H1 (cell line): ENCODE measurements around the gene MYOCD. TPM values are rescaled to one million over a fixed set of nuclear protein-coding genes. Genes with fewer than 3 reads are reported as not detected.

Experiments
- CTCF ChIA-PET: fragments of 300-600 bp; sonication (Branson Sonifier 250); formaldehyde crosslinking; loops from one replicate; lab custom pipeline; 2021; ENCODE audit not compliant: partially characterized antibody; lab: Charles Lee
- POLR2A ChIA-PET: fragments of 300-600 bp; sonication (Branson Sonifier 250); formaldehyde crosslinking; loops from one replicate; lab custom pipeline; 2021; ENCODE audit warnings: inconsistent platforms; ENCODE audit not compliant: partially characterized antibody; lab: Charles Lee
- DNase-seq, 2 experiments: peaks; one replicate each; pipeline versions ENCODE4 v3.0.0 to v3.0.0-alpha.2; 2010 to 2022; ENCODE audit warnings: low spot score in 2 of 2, low read depth in 1 of 2, mixed read lengths in 1 of 2
- FAIRE-seq: peaks from 2 replicates; lab custom pipeline; 2011; peaks lifted over from hg19 to GRCh38; lab: Jason Lieb, UNC
- H2AFZ ChIP-seq: 2 replicates; pipeline ENCODE4 v1.8.1; 2012; ENCODE audit warnings: low read length, inconsistent platforms
- H2AK5ac ChIP-seq: 2 replicates; pipeline ENCODE4 v1.6.1; 2013; ENCODE audit warnings: low read depth, low read length
- H2BK120ac ChIP-seq: replicated peaks from 2 replicates; pipeline ENCODE3; 2013; ENCODE audit warnings: low read depth, low read length, inconsistent platforms
- H2BK12ac ChIP-seq: 2 replicates; pipeline ENCODE4 v1.6.1; 2013; ENCODE audit warnings: low read depth, low read length
- H2BK15ac ChIP-seq: 2 replicates; pipeline ENCODE4 v1.6.1; 2013; ENCODE audit warnings: low read length
- H2BK20ac ChIP-seq: 2 replicates; pipeline ENCODE4 v1.6.1; 2013; ENCODE audit warnings: low read length
- H2BK5ac ChIP-seq: 2 replicates; pipeline ENCODE4 v1.6.1; 2013; ENCODE audit warnings: low read depth, low read length
- H3K14ac ChIP-seq: 2 replicates; pipeline ENCODE4 v1.6.1; 2013; ENCODE audit warnings: inconsistent platforms; ENCODE audit not compliant: insufficient read length
- H3K18ac ChIP-seq: 2 replicates; pipeline ENCODE4 v1.6.1; 2013; ENCODE audit warnings: low read length; ENCODE audit errors: extremely low read depth
- H3K23ac ChIP-seq: 2 replicates; pipeline ENCODE4 v1.6.1; 2013; ENCODE audit warnings: inconsistent platforms; ENCODE audit not compliant: insufficient read length
- H3K23me2 ChIP-seq: 2 replicates; pipeline ENCODE4 v1.6.1; 2013; ENCODE audit warnings: low read depth, low read length
- H3K27ac ChIP-seq: 2 replicates; pipeline ENCODE4 v1.6.1; 2011; ENCODE audit warnings: low read depth, low read length, inconsistent platforms
- H3K27me3 ChIP-seq, 4 experiments: replicated peaks in 1 of 4; 1 replicate in 1 of 4; 2 replicates in 3 of 4; pipeline versions ENCODE4 v1.6.1 to v1.8.1; 2011 to 2013; ENCODE audit warnings: low read length in 3 of 4, mild to moderate bottlenecking in 3 of 4, inconsistent platforms in 2 of 4, mixed read lengths in 2 of 4, moderate library complexity in 1 of 4; ENCODE audit not compliant: control insufficient read depth in 3 of 4, insufficient read depth in 3 of 4; ENCODE audit errors: extremely low read depth in 1 of 4
- H3K36me3 ChIP-seq, 4 experiments: 2 replicates each; pipeline versions ENCODE4 v1.6.1 to v1.8.1; 2011 to 2013; ENCODE audit warnings: mild to moderate bottlenecking in 4 of 4, low read length in 3 of 4, moderate library complexity in 2 of 4, control low read depth in 1 of 4, inconsistent platforms in 1 of 4; ENCODE audit not compliant: insufficient read depth in 4 of 4, control insufficient read depth in 2 of 4
- H3K4ac ChIP-seq: replicated peaks from 2 replicates; pipeline ENCODE3; 2013; ENCODE audit warnings: low read length, low read depth, mixed read lengths, inconsistent platforms; ENCODE audit not compliant: insufficient read length
- H3K4me1 ChIP-seq, 4 experiments: replicated peaks in 1 of 4; 1 replicate in 1 of 4; 2 replicates in 3 of 4; pipeline versions ENCODE4 v1.6.1 to v1.8.1; 2011 to 2013; ENCODE audit warnings: low read length in 3 of 4, inconsistent platforms in 2 of 4, mixed read lengths in 1 of 4; ENCODE audit not compliant: insufficient read depth in 4 of 4, control insufficient read depth in 3 of 4
- H3K4me2 ChIP-seq, 2 experiments: 2 replicates each; pipeline versions ENCODE4 v1.6.1 to v1.8.1; 2011 to 2013; ENCODE audit warnings: low read depth in 2 of 2, low read length in 2 of 2, control low read depth in 1 of 2, inconsistent platforms in 1 of 2, mild to moderate bottlenecking in 1 of 2; ENCODE audit not compliant: insufficient read depth in 1 of 2
- H3K4me3 ChIP-seq, 4 experiments: fragments of 200-600, 300-600 bp in 1 of 4; sonication (generic), shearing (Covaris generic), sonication (Bioruptor Twin) in 1 of 4; 2 replicates each; pipeline versions ENCODE4 v1.5.1 to v1.8.1; 2011 to 2016; ENCODE audit warnings: low read length in 4 of 4, low read depth in 3 of 4, control low read depth in 2 of 4, inconsistent platforms in 2 of 4, mild to moderate bottlenecking in 2 of 4, mixed read lengths in 1 of 4, moderate library complexity in 1 of 4; ENCODE audit not compliant: insufficient read depth in 2 of 4; ENCODE audit errors: extremely low read depth in 1 of 4
- H3K56ac ChIP-seq: replicated peaks from 2 replicates; pipeline ENCODE3; 2013; ENCODE audit warnings: low read depth, mild to moderate bottlenecking, mixed read lengths, low read length, inconsistent platforms; ENCODE audit not compliant: insufficient read length
- H3K79me1 ChIP-seq: 2 replicates; pipeline ENCODE4 v1.6.1; 2013; ENCODE audit warnings: low read depth, low read length, control low read depth
- H3K79me2 ChIP-seq, 2 experiments: 2 replicates each; pipeline versions ENCODE4 v1.6.1 to v1.8.1; 2012 to 2013; ENCODE audit warnings: low read length in 2 of 2, mild to moderate bottlenecking in 2 of 2, inconsistent platforms in 1 of 2; ENCODE audit not compliant: insufficient read depth in 2 of 2, control insufficient read depth in 1 of 2
- H3K9ac ChIP-seq, 4 experiments: replicated peaks in 1 of 4; 1 replicate in 1 of 4; 2 replicates in 3 of 4; pipeline versions ENCODE4 v1.6.1 to v1.8.1; 2011 to 2013; ENCODE audit warnings: low read depth in 3 of 4, low read length in 3 of 4, control low read depth in 2 of 4, mild to moderate bottlenecking in 2 of 4, moderate library complexity in 2 of 4, inconsistent platforms in 1 of 4; ENCODE audit errors: extremely low read depth in 1 of 4
- H3K9me3 ChIP-seq, 2 experiments: 2 replicates each; pipeline versions ENCODE4 v1.6.1 to v1.8.1; 2012 to 2013; ENCODE audit warnings: mild to moderate bottlenecking in 2 of 2, moderate library complexity in 2 of 2, control low read depth in 1 of 2, inconsistent platforms in 1 of 2, low read depth in 1 of 2, low read length in 1 of 2, mixed read lengths in 1 of 2; ENCODE audit not compliant: insufficient read depth in 2 of 2
- H4K20me1 ChIP-seq, 2 experiments: replicated peaks in 1 of 2; 2 replicates each; pipeline versions ENCODE3 to v1.8.1; 2011 to 2013; ENCODE audit warnings: inconsistent platforms in 2 of 2, low read length in 2 of 2, mild to moderate bottlenecking in 1 of 2; ENCODE audit not compliant: insufficient read depth in 2 of 2, control insufficient read depth in 1 of 2
- H4K5ac ChIP-seq: 2 replicates; pipeline ENCODE4 v1.6.1; 2013; ENCODE audit warnings: low read length, low read depth, mixed read lengths, inconsistent platforms; ENCODE audit not compliant: insufficient read length
- H4K8ac ChIP-seq: 2 replicates; pipeline ENCODE4 v1.8.0; 2013; ENCODE audit warnings: mild to moderate bottlenecking, moderate library complexity, low read length, inconsistent platforms; ENCODE audit not compliant: insufficient read depth; ENCODE audit errors: extremely low read depth
- H4K91ac ChIP-seq: replicated peaks from 2 replicates; pipeline ENCODE3; 2013; ENCODE audit warnings: low read length, mixed read lengths, inconsistent platforms; ENCODE audit not compliant: insufficient read length
- CBX8 ChIP-seq: fragments of 300-800, 300-1000 bp; sonication (generic); IDR thresholded peaks from 2 replicates; pipeline ENCODE4 v1.7.1; 2016; ENCODE audit warnings: low read depth, low read length, borderline replicate concordance
- RFX5 ChIP-seq: IDR thresholded peaks from 2 replicates; pipeline ENCODE4 v1.6.1; 2011; ENCODE audit warnings: low read depth, low read length, improper control_type of control experiment, borderline replicate concordance
- TAF1 ChIP-seq: IDR thresholded peaks from 2 replicates; pipeline ENCODE4 v1.6.1; 2011; ENCODE audit warnings: mild to moderate bottlenecking, low read depth, low read length
- TEAD4 ChIP-seq: IDR thresholded peaks from 2 replicates; pipeline ENCODE4 v1.6.1; 2012; ENCODE audit warnings: low read depth, low read length, inconsistent platforms, mixed read lengths
- WGBS, 2 experiments: shearing (Covaris generic) in 1 of 2; methylation state at CpG; one replicate each; pipeline versions ENCODE4 v1.1.6 to v1.1.7; 2013 to 2015; ENCODE audit warnings: low lambda C conversion rate in 2 of 2, mixed read lengths in 2 of 2, inconsistent platforms in 1 of 2, low coverage in 1 of 2, missing lambda C conversion rate in 1 of 2; ENCODE audit not compliant: insufficient replicate concordance in 2 of 2, insufficient coverage in 1 of 2, insufficient read length in 1 of 2; ENCODE audit errors: extremely low coverage in 1 of 2, missing lambda C conversion rate in 1 of 2; 5-methylcytosine and 5-hydroxymethylcytosine counted together
- polyA plus RNA-seq, 7 experiments: library from polyadenylated mRNA; depleted of rRNA in 3 of 7; stranded (reverse) in 5 of 7; unstranded in 2 of 7; fragments of >200 nt in 5 of 7; fragments of 200-250 nt in 2 of 7; gene quantifications; 1 replicate in 5 of 7; 2 replicates in 1 of 7; 4 replicates in 1 of 7; pipeline versions ENCODE4 v1.2.1 to v1.2.3, GENCODE V29; 2011 to 2013; ENCODE audit warnings: missing spikeins in 2 of 7, mixed read lengths in 2 of 7
- total RNA-seq: library from RNA; stranded (reverse); fragmentation: NEBNext Ultra II Directional; extraction: Animal tissue kit (Norgen Biotek cat#: 25700); gene quantifications from 2 replicates; pipeline ENCODE4 v1.2.1, GENCODE V29; 2021
- TF ChIP-seq, protein P1 (sequence below): IDR thresholded peaks from 2 replicates; pipeline ENCODE4 v1.6.1; 2011; ENCODE audit warnings: low read depth, mild to moderate bottlenecking, low read length; ENCODE audit not compliant: insufficient read depth
- TF ChIP-seq, protein P2 (sequence below), 3 experiments: IDR thresholded peaks; 1 replicate in 2 of 3; 2 replicates in 1 of 3; pipeline versions ENCODE4 v1.5.1 to v1.6.1; 2011; ENCODE audit warnings: low read length in 3 of 3, mild to moderate bottlenecking in 3 of 3, inconsistent platforms in 2 of 3, low read depth in 1 of 3, moderate library complexity in 1 of 3; ENCODE audit not compliant: insufficient read depth in 1 of 3; ENCODE audit errors: control extremely low read depth in 1 of 3

The MYOCD gene
- total and polyA plus RNA-seq, 2 of the 8 experiments (the other 6 are each of a cell fraction or from before 2014, with no cell fraction given) = 0.30 to 4.9 TPM

DNA sequence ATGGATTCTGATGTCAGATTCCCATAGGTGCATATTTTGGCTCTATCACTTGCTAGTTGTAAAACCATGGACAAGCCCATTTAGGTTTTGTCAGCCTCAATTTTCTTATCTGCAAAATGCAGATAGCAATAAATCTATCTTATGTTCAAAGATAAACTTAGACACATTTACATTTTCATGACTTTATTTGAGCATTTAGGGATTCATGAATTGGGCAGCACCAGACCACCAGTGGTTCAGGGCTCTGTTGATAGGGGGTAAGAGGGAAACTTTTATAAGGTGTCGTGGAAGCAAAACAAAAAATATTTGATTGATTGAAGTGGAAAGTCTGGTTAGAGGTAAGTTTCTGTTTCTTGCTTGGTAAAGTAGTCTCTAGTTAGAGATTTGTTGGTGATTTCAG, 140.9 kb downstream of the MYOCD start:
- Histone ChIP-seq H2AFZ (no peak overlapping the region), H3K4me2 (no peak overlapping the region), H2BK12ac (no peak overlapping the region), H3K56ac (no peak overlapping the region), H4K91ac (no peak overlapping the region), H3K27me3 (no peaks in the 10 kb centered on the region), H3K18ac (no peak overlapping the region), H2BK20ac (no peak overlapping the region), H3K14ac (no peak overlapping the region), H3K4me1 (no peaks in the 10 kb centered on the region), H2AK5ac (no peak overlapping the region), H3K23me2 (no peaks in the 10 kb centered on the region), H4K5ac (no peak overlapping the region), H4K20me1 (peaks cover 0 to 4% of the 10 kb centered on the region in 2 experiments), H3K79me1 (peaks cover 4% of the 10 kb centered on the region), H2BK120ac (no peak overlapping the region), H3K36me3 (no peaks in the 10 kb centered on the region; a peak in 1 of 8 replicates), H2BK5ac (no peak overlapping the region), H3K4ac (no peak overlapping the region), H3K4me3 (no peak overlapping the region), H3K27ac (no peak overlapping the region), H3K23ac (no peak overlapping the region), H4K8ac (no peak overlapping the region), H3K9me3 (peaks cover 20 to 22% of the 10 kb centered on the region in 2 experiments), H3K9ac (no peak overlapping the region), H3K79me2 (peaks cover 0 to 57% of the 10 kb centered on the region in 2 experiments; a peak in 2 of 4 replicates), H2BK15ac (no peak overlapping the region)
- ChIA-PET POLR2A (no interaction called here), CTCF (no interaction called here)
- 83% methylated on average over 1 of the region's 1 CpG; no CpG with 5 or more reads in 1 of the 2 experiments for WGBS, 2 experiments
- FAIRE-seq (no peak), DNase-seq (no peak)
- TF ChIP-seq CBX8 (no peak), TEAD4 (no peak), RFX5 (no peak), TAF1 (no peak)
- TF ChIP-seq, protein P1, sequence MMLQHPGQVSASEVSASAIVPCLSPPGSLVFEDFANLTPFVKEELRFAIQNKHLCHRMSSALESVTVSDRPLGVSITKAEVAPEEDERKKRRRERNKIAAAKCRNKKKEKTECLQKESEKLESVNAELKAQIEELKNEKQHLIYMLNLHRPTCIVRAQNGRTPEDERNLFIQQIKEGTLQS = no peak
- TF ChIP-seq, protein P2, sequence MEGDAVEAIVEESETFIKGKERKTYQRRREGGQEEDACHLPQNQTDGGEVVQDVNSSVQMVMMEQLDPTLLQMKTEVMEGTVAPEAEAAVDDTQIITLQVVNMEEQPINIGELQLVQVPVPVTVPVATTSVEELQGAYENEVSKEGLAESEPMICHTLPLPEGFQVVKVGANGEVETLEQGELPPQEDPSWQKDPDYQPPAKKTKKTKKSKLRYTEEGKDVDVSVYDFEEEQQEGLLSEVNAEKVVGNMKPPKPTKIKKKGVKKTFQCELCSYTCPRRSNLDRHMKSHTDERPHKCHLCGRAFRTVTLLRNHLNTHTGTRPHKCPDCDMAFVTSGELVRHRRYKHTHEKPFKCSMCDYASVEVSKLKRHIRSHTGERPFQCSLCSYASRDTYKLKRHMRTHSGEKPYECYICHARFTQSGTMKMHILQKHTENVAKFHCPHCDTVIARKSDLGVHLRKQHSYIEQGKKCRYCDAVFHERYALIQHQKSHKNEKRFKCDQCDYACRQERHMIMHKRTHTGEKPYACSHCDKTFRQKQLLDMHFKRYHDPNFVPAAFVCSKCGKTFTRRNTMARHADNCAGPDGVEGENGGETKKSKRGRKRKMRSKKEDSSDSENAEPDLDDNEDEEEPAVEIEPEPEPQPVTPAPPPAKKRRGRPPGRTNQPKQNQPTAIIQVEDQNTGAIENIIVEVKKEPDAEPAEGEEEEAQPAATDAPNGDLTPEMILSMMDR (IDR thresholded peaks at IDR 0.05; ENCODE audit: control extremely low read depth in 1 of 3, insufficient read depth in 1 of 3, low read depth in 1 of 3, low read length in 3 of 3) = no peak
